HEK293 (cell line): ENCODE results near the gene KIDINS220.

ENCODE experiments used
- CTCF ChIA-PET: fragments of 350-600 bp; formaldehyde crosslinking; extraction: SDS; loops from one replicate; lab custom pipeline; 2021; ENCODE audit warnings: antibody characterized with exemption; lab: Yijun Ruan, JAX
- POLR2A ChIA-PET: fragments of 300-600 bp; formaldehyde crosslinking; extraction: SDS; loops from one replicate; lab custom pipeline; 2020; ENCODE audit warnings: antibody characterized with exemption, inconsistent platforms; lab: Yijun Ruan, JAX
- H3K27ac ChIP-seq: fragments of 200-500 bp; sonication (Bioruptor generic); 2 replicates; pipeline ENCODE4 v1.5.1; 2014; ENCODE audit warnings: low read depth, low read length, control low read depth, inconsistent platforms; ENCODE audit errors: extremely low read depth
- H3K36me3 ChIP-seq, 2 experiments: fragments of 200-500 bp in 1 of 2; sonication (Bioruptor generic) in 1 of 2; 1 replicate in 1 of 2; 2 replicates in 1 of 2; pipeline ENCODE4 v1.5.1; 2014 to 2017; ENCODE audit warnings: inconsistent platforms in 2 of 2, low read length in 2 of 2; ENCODE audit not compliant: control insufficient read depth in 2 of 2, insufficient read depth in 1 of 2
- H3K4me1 ChIP-seq: fragments of 200-500 bp; sonication (Bioruptor generic); 2 replicates; pipeline ENCODE4 v1.5.1; 2014; ENCODE audit warnings: mild to moderate bottlenecking, low read length, inconsistent platforms; ENCODE audit not compliant: control insufficient read depth, insufficient read depth
- H3K4me3 ChIP-seq: 2 replicates; pipeline ENCODE4 v1.5.1; 2011; ENCODE audit warnings: low read depth, mild to moderate bottlenecking, control low read depth, low read length, moderate library complexity
- H3K9me3 ChIP-seq: fragments of 200-500 bp; sonication (Bioruptor generic); 2 replicates; pipeline ENCODE4 v1.5.1; 2014; ENCODE audit warnings: low read depth, low read length, inconsistent platforms; ENCODE audit not compliant: control insufficient read depth, insufficient read depth
- BCL11B ChIP-seq: fragments of 450-650 bp; formaldehyde crosslinking; IDR thresholded peaks from 2 replicates; pipeline ENCODE4 v1.5.1; 2016; ENCODE audit warnings: low read depth, missing biosample characterization, missing genetic modification characterization
- GLIS2 ChIP-seq: fragments of 450-650 bp; formaldehyde crosslinking; IDR thresholded peaks from 2 replicates; pipeline ENCODE4 v1.5.1; 2016; ENCODE audit warnings: missing biosample characterization, missing genetic modification characterization
- RBAK ChIP-seq: fragments of 450-650 bp; formaldehyde crosslinking; IDR thresholded peaks from 2 replicates; pipeline ENCODE4 v1.5.1; 2016; ENCODE audit warnings: missing biosample characterization, missing genetic modification characterization
- REPIN1 ChIP-seq: fragments of 450-650 bp; formaldehyde crosslinking; IDR thresholded peaks from 2 replicates; pipeline ENCODE4 v1.5.1; 2017; ENCODE audit warnings: missing biosample characterization, missing genetic modification characterization, low read depth
- SCRT2 ChIP-seq: fragments of 450-650 bp; formaldehyde crosslinking; IDR thresholded peaks from 2 replicates; pipeline ENCODE4 v1.5.1; 2016; ENCODE audit warnings: missing biosample characterization, missing genetic modification characterization
- ZNF114 ChIP-seq: fragments of 450-650 bp; formaldehyde crosslinking; IDR thresholded peaks from 2 replicates; pipeline ENCODE4 v1.5.0; 2017; ENCODE audit warnings: missing biosample characterization, missing genetic modification characterization
- ZNF174 ChIP-seq: fragments of 450-650 bp; formaldehyde crosslinking; IDR thresholded peaks from 2 replicates; pipeline ENCODE4 v1.5.0; 2017; ENCODE audit warnings: missing biosample characterization, mild to moderate bottlenecking, missing genetic modification characterization
- ZNF184 ChIP-seq: fragments of 450-650 bp; IDR thresholded peaks from 2 replicates; pipeline ENCODE4 v1.5.1; 2018; ENCODE audit warnings: missing biosample characterization, mild to moderate bottlenecking, missing genetic modification characterization
- ZNF426 ChIP-seq: fragments of 450-650 bp; formaldehyde crosslinking; IDR thresholded peaks from 2 replicates; pipeline ENCODE4 v1.5.1; 2017; ENCODE audit warnings: missing biosample characterization, missing genetic modification characterization, mild to moderate bottlenecking, inconsistent platforms, moderate library complexity
- ZNF433 ChIP-seq: fragments of 450-650 bp; formaldehyde crosslinking; IDR thresholded peaks from 2 replicates; pipeline ENCODE4 v1.5.1; 2016; ENCODE audit warnings: missing biosample characterization, missing genetic modification characterization, low read depth
- ZNF521 ChIP-seq: fragments of 450-650 bp; formaldehyde crosslinking; IDR thresholded peaks from 2 replicates; pipeline ENCODE4 v1.5.1; 2017; ENCODE audit warnings: missing biosample characterization, mild to moderate bottlenecking, missing genetic modification characterization
- ZNF529 ChIP-seq: fragments of 450-650 bp; formaldehyde crosslinking; IDR thresholded peaks from 2 replicates; pipeline ENCODE4 v1.5.1; 2017; ENCODE audit warnings: missing genetic modification characterization, missing biosample characterization; ENCODE audit not compliant: insufficient replicate concordance
- ZNF561 ChIP-seq: fragments of 450-650 bp; IDR thresholded peaks from 2 replicates; pipeline ENCODE4 v1.5.1; 2018; ENCODE audit warnings: missing biosample characterization, missing genetic modification characterization, borderline replicate concordance
- ZNF658 ChIP-seq: fragments of 450-650 bp; formaldehyde crosslinking; IDR thresholded peaks from 2 replicates; pipeline ENCODE4; 2016; ENCODE audit warnings: missing biosample characterization, missing genetic modification characterization
- ZNF660 ChIP-seq: fragments of 450-650 bp; IDR thresholded peaks from 2 replicates; pipeline ENCODE4 v1.5.1; 2018; ENCODE audit warnings: missing biosample characterization, mild to moderate bottlenecking, missing genetic modification characterization
- ZNF785 ChIP-seq: fragments of 450-650 bp; formaldehyde crosslinking; IDR thresholded peaks from 2 replicates; pipeline ENCODE4 v1.5.1; 2016; ENCODE audit warnings: missing biosample characterization, missing genetic modification characterization
- ZSCAN30 ChIP-seq: fragments of 450-650 bp; IDR thresholded peaks from 2 replicates; pipeline ENCODE4 v1.5.1; 2018; ENCODE audit warnings: missing biosample characterization, mild to moderate bottlenecking, missing genetic modification characterization, moderate library complexity
- TF ChIP-seq, protein P1 (sequence below): fragments of 450-650 bp; formaldehyde crosslinking; IDR thresholded peaks from 2 replicates; pipeline ENCODE4 v1.5.1; 2016; ENCODE audit warnings: missing biosample characterization, missing genetic modification characterization, borderline replicate concordance
- TF ChIP-seq, protein P2 (sequence below): fragments of 450-650 bp; formaldehyde crosslinking; conservative IDR thresholded peaks from 2 replicates; pipeline ENCODE4 v1.5.1; 2016; ENCODE audit warnings: low read depth, missing biosample characterization, missing genetic modification characterization
- TF ChIP-seq, protein P3 (sequence below): fragments of 450-650 bp; formaldehyde crosslinking; IDR thresholded peaks from 2 replicates; pipeline ENCODE4 v1.5.1; 2016; ENCODE audit warnings: missing biosample characterization, missing genetic modification characterization

Gene KIDINS220

DNA sequence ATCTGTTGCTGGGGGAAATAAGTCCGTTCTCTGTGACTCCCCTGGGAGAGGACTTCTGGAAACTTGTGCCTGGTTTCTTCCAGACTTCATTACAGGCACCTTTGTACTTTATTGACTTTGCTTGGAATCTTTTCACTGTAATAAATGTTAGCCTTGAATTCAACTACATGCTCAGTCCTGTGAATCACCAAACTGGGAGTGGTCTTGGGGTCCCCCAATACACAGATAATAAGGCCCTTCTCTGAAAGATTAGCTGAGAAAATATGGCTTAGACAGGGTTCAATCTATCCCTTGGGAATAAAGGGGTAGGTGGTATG lies 48.7 kb upstream of the KIDINS220 start:
- ChIA-PET CTCF (interaction anchor here (1.2 to 2.2 kb wide), 2 partner anchors 13 to 253 kb away, joined by 4 to 8 read pairs; no protein-coding TSS in a partner anchor), POLR2A (no interaction called here)
- H3K4me3 ChIP-seq = no peak overlapping the region
- no peak for TF ChIP-seq ZNF426
- TF ChIP-seq ZNF521 = no peak
- TF ChIP-seq, protein P1, sequence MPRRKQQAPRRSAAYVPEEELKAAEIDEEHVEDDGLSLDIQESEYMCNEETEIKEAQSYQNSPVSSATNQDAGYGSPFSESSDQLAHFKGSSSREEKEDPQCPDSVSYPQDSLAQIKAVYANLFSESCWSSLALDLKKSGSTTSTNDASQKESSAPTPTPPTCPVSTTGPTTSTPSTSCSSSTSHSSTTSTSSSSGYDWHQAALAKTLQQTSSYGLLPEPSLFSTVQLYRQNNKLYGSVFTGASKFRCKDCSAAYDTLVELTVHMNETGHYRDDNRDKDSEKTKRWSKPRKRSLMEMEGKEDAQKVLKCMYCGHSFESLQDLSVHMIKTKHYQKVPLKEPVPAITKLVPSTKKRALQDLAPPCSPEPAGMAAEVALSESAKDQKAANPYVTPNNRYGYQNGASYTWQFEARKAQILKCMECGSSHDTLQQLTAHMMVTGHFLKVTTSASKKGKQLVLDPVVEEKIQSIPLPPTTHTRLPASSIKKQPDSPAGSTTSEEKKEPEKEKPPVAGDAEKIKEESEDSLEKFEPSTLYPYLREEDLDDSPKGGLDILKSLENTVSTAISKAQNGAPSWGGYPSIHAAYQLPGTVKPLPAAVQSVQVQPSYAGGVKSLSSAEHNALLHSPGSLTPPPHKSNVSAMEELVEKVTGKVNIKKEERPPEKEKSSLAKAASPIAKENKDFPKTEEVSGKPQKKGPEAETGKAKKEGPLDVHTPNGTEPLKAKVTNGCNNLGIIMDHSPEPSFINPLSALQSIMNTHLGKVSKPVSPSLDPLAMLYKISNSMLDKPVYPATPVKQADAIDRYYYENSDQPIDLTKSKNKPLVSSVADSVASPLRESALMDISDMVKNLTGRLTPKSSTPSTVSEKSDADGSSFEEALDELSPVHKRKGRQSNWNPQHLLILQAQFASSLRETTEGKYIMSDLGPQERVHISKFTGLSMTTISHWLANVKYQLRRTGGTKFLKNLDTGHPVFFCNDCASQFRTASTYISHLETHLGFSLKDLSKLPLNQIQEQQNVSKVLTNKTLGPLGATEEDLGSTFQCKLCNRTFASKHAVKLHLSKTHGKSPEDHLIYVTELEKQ = no peak
- no peak for TF ChIP-seq ZNF658 (tag by site-specific recombination)
- TF ChIP-seq, protein P2, sequence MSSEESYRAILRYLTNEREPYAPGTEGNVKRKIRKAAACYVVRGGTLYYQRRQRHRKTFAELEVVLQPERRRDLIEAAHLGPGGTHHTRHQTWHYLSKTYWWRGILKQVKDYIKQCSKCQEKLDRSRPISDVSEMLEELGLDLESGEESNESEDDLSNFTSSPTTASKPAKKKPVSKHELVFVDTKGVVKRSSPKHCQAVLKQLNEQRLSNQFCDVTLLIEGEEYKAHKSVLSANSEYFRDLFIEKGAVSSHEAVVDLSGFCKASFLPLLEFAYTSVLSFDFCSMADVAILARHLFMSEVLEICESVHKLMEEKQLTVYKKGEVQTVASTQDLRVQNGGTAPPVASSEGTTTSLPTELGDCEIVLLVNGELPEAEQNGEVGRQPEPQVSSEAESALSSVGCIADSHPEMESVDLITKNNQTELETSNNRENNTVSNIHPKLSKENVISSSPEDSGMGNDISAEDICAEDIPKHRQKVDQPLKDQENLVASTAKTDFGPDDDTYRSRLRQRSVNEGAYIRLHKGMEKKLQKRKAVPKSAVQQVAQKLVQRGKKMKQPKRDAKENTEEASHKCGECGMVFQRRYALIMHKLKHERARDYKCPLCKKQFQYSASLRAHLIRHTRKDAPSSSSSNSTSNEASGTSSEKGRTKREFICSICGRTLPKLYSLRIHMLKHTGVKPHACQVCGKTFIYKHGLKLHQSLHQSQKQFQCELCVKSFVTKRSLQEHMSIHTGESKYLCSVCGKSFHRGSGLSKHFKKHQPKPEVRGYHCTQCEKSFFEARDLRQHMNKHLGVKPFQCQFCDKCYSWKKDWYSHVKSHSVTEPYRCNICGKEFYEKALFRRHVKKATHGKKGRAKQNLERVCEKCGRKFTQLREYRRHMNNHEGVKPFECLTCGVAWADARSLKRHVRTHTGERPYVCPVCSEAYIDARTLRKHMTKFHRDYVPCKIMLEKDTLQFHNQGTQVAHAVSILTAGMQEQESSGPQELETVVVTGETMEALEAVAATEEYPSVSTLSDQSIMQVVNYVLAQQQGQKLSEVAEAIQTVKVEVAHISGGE = no peak
- no peak for TF ChIP-seq ZSCAN30 (tag by site-specific recombination)
- no peak for TF ChIP-seq SCRT2 (tag by site-specific recombination)
- TF ChIP-seq ZNF529 = no peak
- no peak for TF ChIP-seq ZNF561
- TF ChIP-seq ZNF174 = no peak
- TF ChIP-seq ZNF184 (tag by site-specific recombination) = no peak
- TF ChIP-seq, protein P3, sequence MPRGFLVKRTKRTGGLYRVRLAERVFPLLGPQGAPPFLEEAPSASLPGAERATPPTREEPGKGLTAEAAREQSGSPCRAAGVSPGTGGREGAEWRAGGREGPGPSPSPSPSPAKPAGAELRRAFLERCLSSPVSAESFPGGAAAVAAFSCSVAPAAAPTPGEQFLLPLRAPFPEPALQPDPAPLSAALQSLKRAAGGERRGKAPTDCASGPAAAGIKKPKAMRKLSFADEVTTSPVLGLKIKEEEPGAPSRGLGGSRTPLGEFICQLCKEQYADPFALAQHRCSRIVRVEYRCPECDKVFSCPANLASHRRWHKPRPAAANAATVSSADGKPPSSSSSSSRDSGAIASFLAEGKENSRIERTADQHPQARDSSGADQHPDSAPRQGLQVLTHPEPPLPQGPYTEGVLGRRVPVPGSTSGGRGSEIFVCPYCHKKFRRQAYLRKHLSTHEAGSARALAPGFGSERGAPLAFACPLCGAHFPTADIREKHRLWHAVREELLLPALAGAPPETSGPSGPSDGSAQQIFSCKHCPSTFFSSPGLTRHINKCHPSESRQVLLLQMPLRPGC (tag by site-specific recombination) = no peak
- H3K4me1 ChIP-seq = 0 out of 2 replicates have a peak, but pooled peaks cover 3% of the 10 kb centered on the region
- H3K9me3 ChIP-seq = no peaks in the 10 kb centered on the region
- no peak overlapping the region for H3K27ac ChIP-seq
- peaks cover 0 to 13% of the 10 kb centered on the region in 2 experiments; a peak in 1 of 3 replicates for H3K36me3 ChIP-seq

DNA sequence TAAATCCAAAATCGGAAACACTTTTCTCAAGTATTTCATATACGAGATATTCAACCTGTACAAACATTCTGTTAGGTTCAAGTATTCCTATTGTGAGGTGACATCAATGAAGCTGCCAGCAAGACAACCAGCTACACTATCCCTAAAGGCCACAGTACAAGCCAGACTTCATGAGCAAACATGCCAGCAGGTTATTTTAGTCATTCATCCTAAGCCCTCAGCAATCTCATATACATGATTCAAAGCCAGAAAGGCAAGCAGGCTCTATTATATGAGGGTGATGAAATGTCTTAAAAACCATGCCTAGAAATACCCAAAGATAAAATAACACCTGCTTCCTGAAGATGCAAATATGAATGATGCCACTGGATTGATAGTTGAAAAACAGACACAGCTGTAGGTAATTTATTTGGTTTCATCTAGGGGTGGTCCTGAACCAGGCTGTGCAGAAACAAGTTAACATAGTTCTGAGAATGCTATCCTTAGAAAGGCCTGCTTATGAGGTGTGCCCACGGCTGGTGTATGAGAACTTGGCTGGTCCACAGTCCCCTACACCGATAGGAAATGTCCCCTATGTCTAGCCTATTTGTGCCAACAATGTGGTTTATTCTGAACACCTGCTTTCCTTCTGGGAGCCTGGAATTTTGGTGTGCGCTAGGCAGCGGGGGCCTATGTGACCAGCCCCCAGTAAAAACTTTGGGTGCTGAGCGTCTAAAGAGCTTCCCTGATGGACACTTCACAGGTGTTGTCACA lies 48.2 kb upstream of the KIDINS220 start:
- Histone ChIP-seq H3K27ac (no peak overlapping the region), H3K9me3 (no peaks in the 10 kb centered on the region), H3K36me3 (peaks cover 0 to 18% of the 10 kb centered on the region in 2 experiments; a peak in 1 of 3 replicates), H3K4me1 (0 out of 2 replicates have a peak, but pooled peaks cover 3% of the 10 kb centered on the region), H3K4me3 (no peak overlapping the region)
- ChIA-PET POLR2A (no interaction called here), CTCF (interaction anchor here (1.2 to 2.2 kb wide), 2 partner anchors 13 to 253 kb away, joined by 4 to 8 read pairs; no protein-coding TSS in a partner anchor)
- TF ChIP-seq SCRT2 (tag by site-specific recombination) (no peak), BCL11B (tag by site-specific recombination) (no peak), ZNF114 (tag by site-specific recombination) (no peak), ZNF658 (tag by site-specific recombination) (no peak), REPIN1 (tag by site-specific recombination) (no peak), ZNF785 (tag by site-specific recombination) (no peak), RBAK (tag by site-specific recombination) (no peak), GLIS2 (tag by site-specific recombination) (no peak), ZNF660 (tag by site-specific recombination) (no peak), ZNF433 (tag by site-specific recombination) (no peak)
